A673 (cell line): ENCODE measurements around the gene MESP1. TPM values are rescaled to one million over a fixed set of nuclear protein-coding genes. Genes with fewer than 3 reads are reported as not detected.

Experiments
- BruUV-seq: library from RNA; stranded (reverse); fragments of 400-500 nt; replicated peaks from 2 replicates; lab custom pipeline; 2021; lab: Mats Ljungman, UMichigan
- CTCF ChIA-PET: fragments of 300-600 bp; sonication (Branson Sonifier 250); formaldehyde crosslinking; loops from one replicate; lab custom pipeline; 2022; ENCODE audit warnings: antibody characterized with exemption; lab: Charles Lee
- POLR2A ChIA-PET: fragments of 300-600 bp; sonication (Branson Sonifier 250); formaldehyde crosslinking; loops from one replicate; lab custom pipeline; 2022; ENCODE audit warnings: antibody characterized with exemption; ENCODE audit not compliant: low non-redundant PET; lab: Charles Lee
- DNase-seq: peaks from one replicate; pipeline ENCODE4 v3.0.0-alpha.2; 2015; ENCODE audit warnings: low spot score
- H3K27ac ChIP-seq: fragments of 200-600 bp; sonication (generic); 2 replicates; pipeline ENCODE4 v1.5.1; 2016; ENCODE audit warnings: mixed run types, low read depth, mild to moderate bottlenecking, mixed read lengths, antibody characterized with exemption, low read length; ENCODE audit not compliant: poor library complexity, severe bottlenecking
- H3K27me3 ChIP-seq: fragments of 200-600 bp; sonication (generic); replicated peaks from 2 replicates; pipeline ENCODE4 v1.6.1; 2017; ENCODE audit warnings: mixed run types, low read depth, mild to moderate bottlenecking, mixed read lengths, antibody characterized with exemption, low read length; ENCODE audit not compliant: insufficient read depth, poor library complexity
- H3K36me3 ChIP-seq: fragments of 200-600 bp; sonication (generic); 2 replicates; pipeline ENCODE4 v1.6.1; 2016; ENCODE audit warnings: mixed run types, mild to moderate bottlenecking, mixed read lengths, antibody characterized with exemption, low read length; ENCODE audit not compliant: insufficient read depth, poor library complexity, severe bottlenecking
- H3K4me1 ChIP-seq: fragments of 200-600 bp; sonication (generic); 2 replicates; pipeline ENCODE4 v1.6.1; 2017; ENCODE audit warnings: mixed run types, mild to moderate bottlenecking, mixed read lengths, antibody characterized with exemption, low read length; ENCODE audit not compliant: insufficient read depth, poor library complexity, severe bottlenecking
- H3K4me3 ChIP-seq: fragments of 200-600 bp; sonication (generic); 2 replicates; pipeline ENCODE4 v1.5.1; 2016; ENCODE audit warnings: low read depth, mixed run types, mild to moderate bottlenecking, mixed read lengths, low read length; ENCODE audit not compliant: poor library complexity, severe bottlenecking
- H3K9me3 ChIP-seq: fragments of 200-600 bp; sonication (generic); 2 replicates; pipeline ENCODE4 v1.6.1; 2016; ENCODE audit warnings: mixed run types, low read depth, mild to moderate bottlenecking, mixed read lengths, antibody characterized with exemption, low read length; ENCODE audit not compliant: poor library complexity, severe bottlenecking
- EZH2 ChIP-seq: fragments of 200-600 bp; sonication (generic); IDR thresholded peaks from 2 replicates; pipeline ENCODE4 v1.6.1; 2017; ENCODE audit warnings: borderline replicate concordance, low read depth, mild to moderate bottlenecking, mixed read lengths, antibody characterized with exemption, low read length; ENCODE audit not compliant: poor library complexity, severe bottlenecking
- intact Hi-C: fragments of 100-400 bp; cut with micrococcal nuclease; formaldehyde crosslinking; loops from one replicate; pipeline ENCODE4 v1.10.0; 2022; ENCODE audit not compliant: unreplicated experiment
- total RNA-seq: library from RNA; stranded (reverse); gene quantifications from 2 replicates; pipeline ENCODE4 v1.2.3, GENCODE V29; 2021
- TF ChIP-seq, protein P1 (sequence below): fragments of 300-800, 200-600 bp; sonication (generic); conservative IDR thresholded peaks from 2 replicates; pipeline ENCODE4 v1.5.1; 2017; ENCODE audit warnings: low read depth, mild to moderate bottlenecking, antibody characterized with exemption, low read length, moderate library complexity, mixed read lengths

The MESP1 gene
- total RNA-seq, 1 experiment from 2014 or later: 6.5 TPM

DNA sequence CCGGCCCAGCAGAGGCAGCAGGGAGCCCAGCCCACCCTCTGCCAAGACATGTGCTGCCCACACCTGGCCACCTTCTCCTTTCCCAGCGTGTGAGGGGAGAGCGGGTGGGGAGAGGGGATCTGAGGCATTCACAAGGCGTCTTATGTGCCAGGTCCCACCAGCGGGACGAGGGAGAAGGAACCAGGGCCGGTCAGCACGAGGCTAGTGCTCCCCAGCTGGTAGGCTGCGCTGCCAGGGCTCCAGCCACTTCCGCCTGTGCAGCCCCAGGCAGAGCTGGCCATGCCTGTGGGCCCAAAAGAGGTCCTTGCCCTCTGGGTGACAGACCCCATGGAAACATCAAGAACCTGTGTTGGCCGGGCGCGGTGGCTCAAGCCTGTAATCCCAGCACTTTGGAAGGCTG, 5.9 kb downstream of the MESP1 start:
- DNase-seq: no peak
- no TSS peak for BruUV-seq
- ChIA-PET CTCF (no interaction called here), POLR2A (no interaction called here)
- intact Hi-C loops: no loop called here
- H3K9me3 ChIP-seq: no peaks in the 10 kb centered on the region
- H3K27me3 ChIP-seq: no peaks in the 10 kb centered on the region
- no peaks in the 10 kb centered on the region for H3K36me3 ChIP-seq
- H3K27ac ChIP-seq: no peak overlapping the region
- H3K4me1 ChIP-seq: peaks cover 8% of the 10 kb centered on the region
- TF ChIP-seq EZH2: no peak
- TF ChIP-seq, protein P1, sequence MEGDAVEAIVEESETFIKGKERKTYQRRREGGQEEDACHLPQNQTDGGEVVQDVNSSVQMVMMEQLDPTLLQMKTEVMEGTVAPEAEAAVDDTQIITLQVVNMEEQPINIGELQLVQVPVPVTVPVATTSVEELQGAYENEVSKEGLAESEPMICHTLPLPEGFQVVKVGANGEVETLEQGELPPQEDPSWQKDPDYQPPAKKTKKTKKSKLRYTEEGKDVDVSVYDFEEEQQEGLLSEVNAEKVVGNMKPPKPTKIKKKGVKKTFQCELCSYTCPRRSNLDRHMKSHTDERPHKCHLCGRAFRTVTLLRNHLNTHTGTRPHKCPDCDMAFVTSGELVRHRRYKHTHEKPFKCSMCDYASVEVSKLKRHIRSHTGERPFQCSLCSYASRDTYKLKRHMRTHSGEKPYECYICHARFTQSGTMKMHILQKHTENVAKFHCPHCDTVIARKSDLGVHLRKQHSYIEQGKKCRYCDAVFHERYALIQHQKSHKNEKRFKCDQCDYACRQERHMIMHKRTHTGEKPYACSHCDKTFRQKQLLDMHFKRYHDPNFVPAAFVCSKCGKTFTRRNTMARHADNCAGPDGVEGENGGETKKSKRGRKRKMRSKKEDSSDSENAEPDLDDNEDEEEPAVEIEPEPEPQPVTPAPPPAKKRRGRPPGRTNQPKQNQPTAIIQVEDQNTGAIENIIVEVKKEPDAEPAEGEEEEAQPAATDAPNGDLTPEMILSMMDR: no peak
- no peak overlapping the region for H3K4me3 ChIP-seq

DNA sequence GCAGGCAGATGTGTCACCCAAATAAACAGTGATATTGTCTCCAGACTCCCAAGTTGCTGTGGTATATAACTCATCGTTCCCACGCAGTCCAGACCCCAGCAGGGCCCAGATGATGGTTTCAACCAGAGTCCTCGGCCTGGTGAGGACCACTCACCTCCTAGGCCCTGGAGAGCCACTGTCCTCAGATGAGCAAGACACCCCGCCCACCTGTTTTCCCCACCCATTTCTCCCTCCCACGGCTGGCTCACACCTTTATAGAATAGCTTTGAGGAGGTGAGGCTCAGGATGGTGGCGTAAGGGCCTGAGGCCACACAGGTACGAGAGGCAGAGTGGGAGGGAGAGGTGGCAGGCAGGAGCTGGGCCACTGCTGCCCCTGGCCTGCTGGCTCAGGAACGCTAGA, 7.5 kb downstream of the MESP1 start:
- no peaks in the 10 kb centered on the region for H3K36me3 ChIP-seq
- DNase-seq: no peak
- ChIA-PET POLR2A (no interaction called here), CTCF (no interaction called here)
- no peak overlapping the region for H3K27ac ChIP-seq
- no peak for TF ChIP-seq EZH2
- TF ChIP-seq, protein P1: no peak
- no peak overlapping the region for H3K4me3 ChIP-seq
- intact Hi-C loops: loop anchor here (5.0 kb wide), 1 partner anchor 134 kb away; no protein-coding TSS in a partner anchor
- no peaks in the 10 kb centered on the region for H3K27me3 ChIP-seq
- no peaks in the 10 kb centered on the region for H3K4me1 ChIP-seq
- no peaks in the 10 kb centered on the region for H3K9me3 ChIP-seq
- no TSS peak for BruUV-seq

DNA sequence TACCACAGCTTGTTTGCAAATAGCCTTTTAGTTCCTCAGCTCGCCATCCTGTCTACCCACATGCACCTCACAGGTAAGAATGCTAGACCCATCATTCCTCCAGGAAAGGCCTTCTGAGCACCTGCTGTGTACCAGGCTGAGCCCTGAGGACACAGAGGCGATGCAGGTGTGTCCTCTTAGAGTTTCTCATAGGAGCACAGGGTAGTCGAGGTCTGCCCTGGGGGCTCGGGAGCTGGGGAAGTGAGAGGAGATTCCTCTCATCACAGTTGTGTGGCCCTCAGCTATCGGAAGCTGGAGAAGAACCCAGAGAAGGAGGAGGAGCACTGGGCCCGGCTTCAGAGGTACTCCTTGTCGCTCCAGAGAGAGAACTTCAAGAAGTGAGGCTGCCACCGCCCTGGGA, 8.0 kb downstream of the MESP1 start:
- CTCF ChIA-PET: no interaction called here

More for the DNA sequence above, 8.0 kb downstream of the MESP1 start:
- intact Hi-C loops: loop anchor here (5.0 kb wide), 1 partner anchor 134 kb away; no protein-coding TSS in a partner anchor
- no peak overlapping the region for H3K27ac ChIP-seq
- no peaks in the 10 kb centered on the region for H3K9me3 ChIP-seq
- H3K4me3 ChIP-seq: no peak overlapping the region
- POLR2A ChIA-PET: no interaction called here
- no peaks in the 10 kb centered on the region for H3K27me3 ChIP-seq
- no peak for DNase-seq
- TF ChIP-seq, protein P1: no peak
- TF ChIP-seq EZH2: no peak
- no peaks in the 10 kb centered on the region for H3K4me1 ChIP-seq
- H3K36me3 ChIP-seq: no peaks in the 10 kb centered on the region
- no TSS peak for BruUV-seq
